HuH-7 (cell line): ENCODE data around the gene ANKS1A.
"Not testable (repeated sequence)": the region's sequence is repeated elsewhere in the genome, so short reads cannot be mapped to it uniquely, and the experiment has no call there.

Source experiments
- DNase-seq: peaks from one replicate; pipeline ENCODE4 v3.0.0; 2011; ENCODE audit warnings: low spot score

ANKS1A gene

GRCh38 chr6:34999153-34999552, 110.1 kb downstream of the ANKS1A start:
- DNase-seq, result not testable (repeated sequence)

- DNase-seq, result not testable (repeated sequence)
These were observed 110.9 kb downstream of the ANKS1A start for GRCh38 chr6:34999962-35000361.

DNA sequence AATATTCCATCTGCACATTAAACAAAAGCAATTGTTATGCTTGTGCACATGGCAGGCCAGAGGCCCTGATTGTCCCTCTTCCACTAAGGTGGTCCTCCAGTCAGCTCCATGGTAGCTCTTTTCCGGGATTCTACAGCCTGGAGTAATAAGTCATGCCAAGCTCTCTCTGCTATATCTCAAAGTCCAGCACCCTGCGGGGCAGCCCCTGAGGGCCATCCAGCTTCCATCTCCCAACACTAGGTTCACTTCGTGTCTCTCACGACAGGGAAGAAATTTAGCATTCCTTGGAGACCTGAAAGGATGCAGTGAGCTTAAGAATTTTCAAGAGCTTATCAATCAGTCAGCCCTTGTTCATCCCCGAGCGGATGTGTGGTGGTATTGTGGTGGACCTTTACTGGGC, 112.3 kb downstream of the ANKS1A start:
- not testable (repeated sequence) for DNase-seq

- not testable (repeated sequence) for DNase-seq
These were observed 115.0 kb downstream of the ANKS1A start for GRCh38 chr6:35003886-35004530.

- DNase-seq, result no peak
These were observed 118.0 kb downstream of the ANKS1A start for GRCh38 chr6:35007016-35007415.

- DNase-seq, result no peak
These were observed 119.8 kb downstream of the ANKS1A start for GRCh38 chr6:35008858-35009257.

GRCh38 chr6:35011096-35012041, 122.3 kb downstream of the ANKS1A start:
- no peak for DNase-seq

DNA sequence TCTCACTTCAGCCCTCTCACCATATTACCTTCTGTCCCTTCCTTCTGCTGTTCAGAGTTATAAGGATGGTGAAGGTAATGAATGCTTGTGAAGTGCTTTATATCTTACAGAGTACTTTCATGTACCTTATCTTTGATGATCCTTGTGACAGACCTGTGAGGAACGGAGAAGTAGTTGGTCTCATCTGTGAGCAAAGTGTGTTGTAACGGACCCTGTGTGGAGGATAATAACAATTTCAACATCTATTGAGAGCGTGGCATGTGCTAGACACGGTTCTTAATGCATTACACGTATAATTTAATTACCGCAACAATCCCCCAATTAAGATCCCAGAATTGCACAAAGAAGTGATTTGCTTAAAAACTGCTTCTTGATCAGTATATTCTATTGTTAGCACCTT, 124.6 kb downstream of the ANKS1A start:
- no peak for DNase-seq

GRCh38 chr6:35014341-35014740, 125.3 kb downstream of the ANKS1A start:
- DNase-seq, result no peak

DNA sequence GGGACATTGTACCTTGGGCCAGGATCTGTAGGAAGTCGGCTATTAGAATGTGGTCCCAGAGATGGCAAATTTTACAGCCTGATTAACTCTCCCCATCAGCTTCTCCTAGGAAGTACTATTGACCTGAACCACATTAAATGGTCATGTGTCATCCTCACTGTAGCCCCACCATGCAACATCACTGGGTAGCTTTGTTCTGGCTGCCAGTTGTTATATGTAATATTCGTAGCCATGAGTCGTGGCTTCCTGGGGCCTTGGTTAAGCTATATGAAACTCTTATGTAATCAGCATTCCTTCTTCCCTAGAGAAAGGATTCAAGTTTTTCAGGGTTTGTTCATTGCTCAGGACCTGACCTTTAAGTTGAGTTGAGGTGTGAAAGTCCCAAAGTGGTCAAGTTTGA, 125.7 kb downstream of the ANKS1A start:
- no peak for DNase-seq

GRCh38 chr6:35015476-35015875, 126.4 kb downstream of the ANKS1A start:
- DNase-seq, result no peak

- no peak for DNase-seq
These were observed 126.9 kb downstream of the ANKS1A start for GRCh38 chr6:35015996-35016395.

- no peak for DNase-seq
These were observed 127.7 kb downstream of the ANKS1A start for GRCh38 chr6:35016502-35017321.

DNA sequence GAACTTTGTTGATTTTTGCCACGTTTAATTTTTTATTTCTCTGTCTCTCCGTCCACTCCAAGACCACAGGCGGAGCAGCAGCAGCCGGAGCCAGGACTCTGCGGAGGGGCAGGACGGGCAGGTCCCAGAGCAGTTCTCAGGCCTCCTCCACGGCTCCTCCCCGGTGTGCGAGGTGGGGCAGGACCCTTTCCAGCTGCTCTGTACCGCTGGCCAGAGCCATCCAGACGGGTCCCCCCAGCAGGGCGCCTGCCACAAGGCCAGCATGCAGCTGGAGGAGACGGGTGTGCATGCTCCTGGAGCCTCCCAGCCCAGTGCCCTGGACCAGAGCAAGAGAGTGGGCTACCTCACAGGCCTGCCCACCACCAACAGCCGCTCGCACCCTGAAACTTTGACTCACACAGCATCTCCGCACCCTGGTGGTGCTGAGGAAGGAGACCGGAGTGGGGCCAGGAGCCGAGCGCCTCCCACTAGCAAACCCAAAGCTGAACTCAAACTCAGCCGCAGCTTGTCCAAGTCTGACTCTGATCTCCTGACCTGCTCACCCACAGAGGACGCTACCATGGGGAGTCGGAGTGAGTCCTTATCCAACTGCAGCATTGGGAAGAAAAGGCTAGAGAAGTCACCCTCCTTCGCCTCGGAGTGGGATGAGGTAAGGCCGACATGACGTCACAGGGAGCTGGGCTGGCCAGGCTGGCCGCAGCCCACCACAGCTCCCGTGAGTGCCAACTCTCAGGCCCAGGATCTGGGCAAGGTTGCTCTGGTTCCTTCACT, 128.5 kb downstream of the ANKS1A start:
- DNase-seq, result no peak

DNA sequence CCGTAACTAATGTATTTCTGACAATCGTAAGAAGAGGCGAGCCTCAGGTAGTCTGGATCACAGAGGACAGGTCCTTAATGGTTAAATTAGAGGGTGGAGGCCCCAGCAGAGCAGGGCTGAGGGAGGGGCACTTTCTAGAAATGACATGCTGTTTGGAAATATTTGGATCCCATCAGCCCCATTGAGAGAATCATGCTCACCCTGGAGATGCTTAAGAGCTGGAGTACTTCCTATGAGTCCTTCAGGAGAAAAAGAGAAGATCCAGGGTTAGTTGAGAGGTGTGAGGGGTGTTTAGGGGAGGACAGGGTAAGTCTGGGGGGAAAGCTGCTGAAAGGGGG, 129.1 kb downstream of the ANKS1A start:
- DNase-seq, result no peak

DNA sequence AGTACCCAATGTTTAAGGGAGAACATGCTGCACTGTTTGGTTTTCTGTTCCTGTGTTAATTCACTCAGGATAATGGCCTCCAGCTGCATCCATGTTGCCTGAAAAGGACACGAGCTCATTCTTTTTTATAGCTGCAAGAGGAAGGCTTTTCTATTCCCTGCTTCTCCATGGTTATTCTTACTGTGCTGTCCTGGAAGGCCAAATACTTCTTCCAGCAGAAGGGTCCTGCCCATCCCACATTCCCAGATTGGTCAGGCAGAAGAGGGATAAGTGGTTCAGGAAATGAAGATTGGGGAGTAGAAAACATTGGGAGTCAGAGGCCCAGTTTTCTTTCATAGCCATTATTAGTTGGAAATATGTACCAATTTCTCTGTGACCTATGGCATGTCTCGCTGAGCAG, 129.7 kb downstream of the ANKS1A start:
- DNase-seq, result no peak

- DNase-seq, result no peak
These were observed 130.1 kb downstream of the ANKS1A start for GRCh38 chr6:35019171-35019570.

- no peak for DNase-seq
These were observed 130.8 kb downstream of the ANKS1A start for GRCh38 chr6:35019831-35020230.

GRCh38 chr6:35021004-35021403, 131.9 kb downstream of the ANKS1A start:
- no peak for DNase-seq

DNA sequence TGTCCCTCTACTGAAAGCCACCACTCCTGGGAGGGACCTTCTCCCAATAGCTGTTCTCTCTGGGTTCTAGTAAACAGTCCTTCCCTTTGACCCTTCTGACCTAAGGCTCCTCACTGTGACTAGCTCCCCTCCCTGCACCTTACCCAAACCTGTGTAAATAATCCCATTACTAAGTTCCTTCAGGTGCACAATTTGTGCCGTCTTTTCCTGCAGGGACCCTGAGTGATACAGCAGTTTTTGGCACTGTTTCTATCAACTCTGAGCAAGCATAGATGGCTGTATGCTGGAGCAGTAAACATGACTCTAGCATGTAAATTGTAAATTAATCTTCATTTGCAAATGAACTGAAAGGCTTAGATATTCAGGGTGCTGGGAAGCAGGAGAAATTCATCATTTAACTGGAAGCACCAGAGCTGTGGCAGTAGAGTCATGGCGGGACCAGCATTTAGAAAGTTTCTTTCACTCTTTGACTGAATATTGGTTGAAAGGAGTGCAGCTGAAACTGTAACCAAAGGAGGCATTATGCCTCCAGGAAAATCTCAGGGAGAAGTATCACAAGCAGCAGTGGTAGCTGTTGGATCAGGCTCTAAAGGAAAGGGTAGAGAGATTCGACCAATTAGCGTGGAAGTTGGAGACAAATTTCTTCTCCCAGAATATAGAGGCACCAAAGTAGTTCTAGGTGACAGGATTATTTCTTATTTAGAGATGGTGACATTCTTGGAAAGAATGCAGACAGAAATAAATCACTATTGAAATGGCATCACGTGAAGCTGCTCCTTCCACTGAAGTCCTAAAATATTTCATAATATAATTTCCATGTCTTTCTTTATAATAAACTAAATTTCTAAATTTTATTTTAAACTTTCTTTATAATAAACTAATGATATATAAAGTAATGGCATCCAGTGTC, 134.3 kb downstream of the ANKS1A start:
- no peak for DNase-seq

- DNase-seq, result peak; percentile 72
These were observed 135.5 kb downstream of the ANKS1A start for GRCh38 chr6:35024551-35025054.
